HG03103 (cell line): Measurements from ENCODE around the gene CLMN.
"Not testable (repeated sequence)": the region's sequence is repeated elsewhere in the genome, so short reads cannot be mapped to it uniquely, and the experiment has no call there.

Source experiments
- ATAC-seq: cut with Tn5 transposase; IDR thresholded peaks from one replicate; pipeline ENCODE4 v1.9.1; 2021; ENCODE audit warnings: low read depth; ENCODE audit not compliant: unreplicated experiment

Gene CLMN

DNA sequence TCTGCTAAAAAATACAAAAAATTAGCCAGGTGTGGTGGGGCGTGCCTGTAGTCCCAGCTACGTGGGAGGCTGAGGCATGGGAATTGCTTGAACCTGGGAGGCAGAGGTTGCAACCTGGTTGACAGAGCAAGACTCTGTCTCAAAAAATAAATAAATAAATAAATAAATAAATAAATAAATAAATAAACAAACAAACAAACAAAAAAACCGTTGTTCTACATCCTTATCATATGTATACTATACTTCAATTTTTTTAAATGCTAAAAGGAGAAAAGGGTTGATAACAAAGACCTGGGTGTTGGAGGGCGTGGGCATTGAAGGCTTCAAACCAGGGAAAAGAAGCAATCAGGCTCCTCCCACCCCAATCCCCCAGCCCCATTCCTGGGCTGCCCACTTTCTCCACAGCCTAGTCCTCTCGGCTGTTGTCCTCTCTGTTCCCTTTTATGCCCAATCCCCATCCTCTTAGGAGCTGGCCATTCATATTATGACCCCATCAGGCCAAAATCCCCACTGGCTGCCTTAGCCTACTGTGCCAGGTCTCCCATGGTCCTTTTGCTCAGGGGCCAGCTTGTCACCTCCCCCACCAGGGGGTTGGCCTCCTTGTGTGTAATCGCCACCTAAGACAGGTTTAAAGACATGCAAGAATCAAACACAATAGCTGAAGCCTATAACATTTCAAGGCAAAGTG lies 30.2 kb downstream of the CLMN start:
- ATAC-seq: no peak

DNA sequence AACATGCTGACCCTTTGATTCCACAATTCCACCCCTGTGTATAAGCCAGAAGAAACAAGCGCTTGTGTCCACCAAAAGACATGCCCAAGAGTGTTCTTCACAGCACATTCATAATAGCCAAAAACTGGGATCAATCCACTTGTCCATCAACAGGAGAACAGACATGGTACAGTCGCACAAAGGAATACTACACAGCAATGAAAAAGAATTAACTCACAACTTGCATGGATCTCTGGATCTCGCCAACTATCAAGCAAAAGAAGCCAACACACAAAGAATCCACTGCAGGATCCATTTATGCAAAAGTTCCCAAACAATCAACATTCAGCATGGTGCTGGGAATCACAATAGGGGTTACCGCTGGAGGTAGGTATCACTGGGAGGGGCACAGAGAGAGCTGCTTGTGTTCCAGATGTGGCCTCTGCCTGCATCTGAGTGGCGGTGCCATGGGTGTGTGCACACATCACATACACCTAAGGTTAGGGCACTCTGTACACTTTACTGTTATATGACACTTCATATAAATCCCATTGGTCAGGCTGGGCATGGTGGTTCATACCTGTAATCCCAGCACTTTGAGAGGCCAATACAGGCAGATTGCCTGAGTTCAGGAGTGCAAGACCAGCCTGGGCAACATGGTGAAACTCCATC lies 30.9 kb downstream of the CLMN start:
- no peak for ATAC-seq

DNA sequence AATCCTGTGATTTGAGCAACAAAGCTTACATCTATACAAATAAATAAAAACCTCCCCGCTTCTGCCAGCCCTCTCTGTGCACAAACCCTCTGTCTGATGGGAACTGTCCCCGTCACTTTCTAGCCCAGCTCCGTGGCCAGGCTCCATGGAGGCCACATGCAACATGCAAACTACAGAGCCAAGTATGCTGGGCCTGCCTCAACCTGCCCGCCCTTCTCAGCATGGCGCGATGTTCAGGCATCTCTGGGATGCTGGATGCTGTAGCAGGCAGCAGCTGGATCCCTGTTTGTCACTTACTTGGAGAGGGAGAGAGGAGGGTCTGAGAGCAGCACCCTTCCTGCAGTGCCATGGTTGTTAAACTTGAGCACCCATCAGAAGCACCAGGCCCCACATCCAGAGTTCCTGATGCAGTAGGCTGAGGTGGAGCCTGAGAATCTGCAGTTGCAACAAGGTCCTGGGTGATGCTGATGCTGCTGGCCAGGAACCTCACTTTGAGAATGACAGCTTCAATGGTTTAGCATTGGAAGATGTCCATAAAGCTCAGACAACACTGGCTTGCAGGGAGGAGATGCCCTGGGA lies 32.4 kb downstream of the CLMN start:
- no peak for ATAC-seq

DNA sequence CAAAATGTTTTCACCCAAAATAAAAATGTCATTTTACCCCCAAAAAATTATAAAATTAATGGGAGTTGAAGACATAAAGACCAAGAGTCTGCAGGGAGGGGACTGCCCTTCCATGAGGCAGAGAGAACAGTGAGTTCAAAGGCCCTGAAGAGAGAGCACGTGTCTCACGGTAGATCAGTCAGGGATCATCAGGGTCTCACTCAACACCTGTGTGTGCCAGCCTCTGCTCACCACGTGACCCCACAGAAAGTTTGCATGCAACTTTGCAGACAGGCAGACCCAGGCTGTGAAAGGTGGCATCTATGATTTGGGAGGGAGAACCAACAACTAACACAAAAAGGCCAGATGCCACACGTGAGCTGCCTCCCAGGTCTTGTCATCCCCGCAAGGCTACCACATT lies 33.1 kb downstream of the CLMN start:
- no peak for ATAC-seq

DNA sequence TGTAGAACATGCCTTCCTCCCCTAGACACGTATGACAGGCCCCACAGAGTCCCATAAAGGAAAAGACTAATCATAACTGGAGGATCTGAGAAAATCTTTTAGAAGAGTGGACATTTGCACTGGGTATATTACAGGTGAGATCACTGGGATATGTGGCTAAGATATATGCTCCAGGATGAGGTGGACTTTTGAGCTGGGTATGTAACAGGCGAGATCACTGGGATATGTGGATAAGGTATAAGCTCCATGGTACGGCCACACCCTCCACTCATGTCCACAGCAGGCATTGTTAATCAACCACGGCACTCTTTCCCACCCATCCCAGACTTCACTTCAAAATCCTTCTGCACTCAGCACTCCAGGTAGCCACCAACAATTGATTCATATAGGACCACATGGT lies 34.1 kb downstream of the CLMN start:
- no peak for ATAC-seq

DNA sequence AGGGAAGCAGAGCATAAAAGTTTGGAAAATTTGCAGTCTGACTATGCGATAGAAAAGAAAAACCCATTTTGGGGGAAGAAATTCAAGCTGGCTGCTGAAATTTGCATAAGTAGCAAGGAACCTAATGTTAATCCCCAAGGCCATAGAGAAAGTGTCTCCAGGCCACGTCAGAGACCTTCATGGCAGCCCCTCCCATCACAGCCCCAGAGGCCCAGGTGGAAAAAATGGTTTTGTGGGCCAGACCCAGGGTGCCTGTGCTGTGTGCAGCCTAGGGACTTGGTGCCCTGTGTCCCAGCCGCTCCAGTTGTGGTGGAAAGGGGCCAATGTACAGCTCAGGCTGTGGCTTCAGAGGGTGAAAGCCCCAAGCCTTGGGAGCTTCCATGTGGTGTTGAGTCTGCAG lies 35.9 kb downstream of the CLMN start:
- ATAC-seq: not testable (repeated sequence)

DNA sequence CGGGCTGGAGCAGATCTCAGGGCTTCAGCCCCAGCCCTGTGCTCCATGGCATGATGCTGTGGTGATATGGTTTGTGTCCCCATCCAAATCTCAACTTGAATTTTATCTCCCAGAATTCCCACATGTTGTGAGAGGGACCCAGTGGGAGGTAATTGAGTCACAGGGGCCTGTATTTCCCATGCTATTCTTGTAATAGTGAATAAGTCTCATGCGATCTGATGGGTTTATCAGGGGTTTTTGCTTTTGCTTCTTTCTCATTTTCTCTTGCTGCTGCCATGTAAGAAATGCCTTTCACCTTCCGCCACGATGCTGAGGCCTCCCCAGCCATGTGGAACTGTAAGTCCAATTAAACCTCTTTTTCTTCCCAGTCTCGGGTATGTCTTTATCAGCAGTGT lies 36.7 kb downstream of the CLMN start:
- not testable (repeated sequence) for ATAC-seq

DNA sequence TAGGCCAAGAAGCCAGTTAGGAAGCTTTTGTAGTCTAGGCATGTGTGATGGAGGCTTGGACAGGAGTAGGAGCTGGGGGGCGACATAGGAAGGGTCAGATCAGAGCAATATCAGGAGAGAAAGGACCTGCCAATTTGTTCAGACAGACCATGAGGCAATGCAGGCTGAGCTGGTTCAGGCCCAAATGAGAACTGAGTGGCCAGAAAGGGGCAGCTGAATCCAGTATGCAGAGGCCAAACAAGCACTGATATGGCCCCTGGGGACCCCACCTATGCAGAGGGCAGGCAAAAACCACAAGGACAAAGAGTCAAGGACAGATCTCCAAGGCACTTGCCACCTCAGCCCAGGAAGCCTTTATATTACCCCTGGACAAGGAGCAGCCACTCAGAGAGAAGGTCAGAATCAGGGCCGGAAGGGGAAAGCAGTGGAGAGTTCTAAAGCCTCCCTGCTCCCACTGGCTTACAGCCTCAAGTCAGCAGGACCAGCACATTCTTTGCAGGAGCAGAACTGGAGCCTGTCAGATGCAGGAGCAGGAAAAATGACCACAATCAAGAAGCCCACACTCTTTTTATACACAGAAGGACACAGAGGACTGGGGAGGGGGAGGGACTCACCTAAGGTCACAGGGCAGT lies 37.2 kb downstream of the CLMN start:
- ATAC-seq: no peak

DNA sequence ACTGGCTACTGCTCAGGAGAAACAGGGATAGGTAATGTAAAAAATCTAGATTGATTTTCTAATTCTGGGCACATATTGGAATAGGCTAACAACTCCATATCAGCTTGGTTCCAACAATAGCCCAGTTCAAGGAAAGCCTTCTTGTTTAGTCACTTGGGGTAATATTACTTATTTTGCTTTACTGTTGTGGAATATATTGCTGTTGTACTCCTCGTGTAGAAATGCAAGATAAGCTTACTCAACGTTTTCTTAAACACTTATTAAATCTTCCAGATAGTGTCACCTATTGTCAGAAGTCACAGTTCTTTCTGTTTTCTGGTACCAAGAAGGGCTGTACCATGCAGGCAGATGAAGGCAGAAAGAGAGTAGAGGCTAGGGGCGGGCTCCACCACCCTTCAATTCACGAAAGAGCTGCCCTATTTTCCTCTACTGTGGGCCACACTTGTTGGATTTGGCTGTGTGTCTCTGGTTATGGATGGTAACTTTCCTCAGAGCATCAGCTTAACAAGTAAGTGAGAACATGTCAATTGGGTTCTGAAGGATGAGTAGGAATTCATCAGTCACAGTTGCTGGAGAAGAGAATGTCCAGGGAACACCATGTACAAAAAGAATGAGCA lies 38.0 kb downstream of the CLMN start:
- ATAC-seq: no peak

DNA sequence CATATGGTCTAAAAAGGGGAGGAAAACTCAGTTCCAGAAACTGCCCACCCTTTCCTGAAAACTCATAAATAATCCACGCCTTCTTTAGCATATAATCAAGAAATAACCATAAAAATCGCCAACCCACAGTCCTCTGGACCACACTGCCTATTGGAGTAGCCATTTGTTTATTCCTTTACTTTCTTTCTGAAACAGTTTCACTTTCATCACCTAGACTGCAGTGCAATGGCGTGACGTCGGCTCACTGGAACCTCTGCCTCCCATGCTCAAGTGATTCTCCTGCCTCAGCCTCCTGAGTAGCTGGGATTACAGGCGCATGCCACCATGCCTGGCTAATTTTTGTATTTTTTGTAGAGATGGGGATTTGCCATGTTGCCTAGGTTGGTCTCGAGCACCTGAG lies 44.2 kb downstream of the CLMN start:
- ATAC-seq: no peak

DNA sequence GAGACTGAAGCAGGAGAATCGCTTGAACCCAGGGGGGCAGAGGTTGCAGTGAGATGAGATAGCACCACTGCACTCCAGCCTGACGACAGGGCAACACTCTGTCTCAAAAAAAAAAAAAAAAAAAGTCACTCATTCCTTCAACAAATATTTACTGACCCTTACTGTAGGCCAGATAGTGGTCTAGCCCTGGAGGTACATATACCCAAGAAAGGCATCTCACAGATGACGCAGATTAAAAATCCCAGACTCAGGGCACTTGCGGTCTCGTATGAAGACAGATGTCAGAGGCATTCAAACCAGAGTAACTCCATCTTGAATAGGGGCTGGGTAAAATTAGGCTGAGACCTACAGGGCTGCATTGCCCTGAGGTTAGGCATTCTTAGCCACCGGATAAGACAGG lies 44.8 kb downstream of the CLMN start:
- ATAC-seq: no peak

DNA sequence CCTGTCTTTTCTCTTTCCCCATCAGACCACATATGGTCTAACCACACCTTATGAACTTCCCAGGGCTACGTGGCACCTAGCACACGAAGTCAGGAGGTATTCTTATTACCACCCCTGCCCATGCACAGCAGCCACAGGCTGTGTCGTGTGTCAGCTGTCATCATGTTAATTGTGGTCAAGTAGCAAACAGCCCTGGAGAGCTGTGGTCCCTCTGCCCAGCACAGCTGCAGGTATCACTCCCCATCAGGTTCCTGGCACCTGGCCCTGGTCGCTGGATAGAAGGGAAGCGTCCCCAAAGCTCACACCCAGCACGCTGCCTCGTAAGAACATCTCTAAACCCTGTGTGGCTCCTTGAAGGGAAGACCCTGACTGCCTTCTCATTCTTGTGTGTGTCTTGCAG lies 45.4 kb downstream of the CLMN start:
- no peak for ATAC-seq

DNA sequence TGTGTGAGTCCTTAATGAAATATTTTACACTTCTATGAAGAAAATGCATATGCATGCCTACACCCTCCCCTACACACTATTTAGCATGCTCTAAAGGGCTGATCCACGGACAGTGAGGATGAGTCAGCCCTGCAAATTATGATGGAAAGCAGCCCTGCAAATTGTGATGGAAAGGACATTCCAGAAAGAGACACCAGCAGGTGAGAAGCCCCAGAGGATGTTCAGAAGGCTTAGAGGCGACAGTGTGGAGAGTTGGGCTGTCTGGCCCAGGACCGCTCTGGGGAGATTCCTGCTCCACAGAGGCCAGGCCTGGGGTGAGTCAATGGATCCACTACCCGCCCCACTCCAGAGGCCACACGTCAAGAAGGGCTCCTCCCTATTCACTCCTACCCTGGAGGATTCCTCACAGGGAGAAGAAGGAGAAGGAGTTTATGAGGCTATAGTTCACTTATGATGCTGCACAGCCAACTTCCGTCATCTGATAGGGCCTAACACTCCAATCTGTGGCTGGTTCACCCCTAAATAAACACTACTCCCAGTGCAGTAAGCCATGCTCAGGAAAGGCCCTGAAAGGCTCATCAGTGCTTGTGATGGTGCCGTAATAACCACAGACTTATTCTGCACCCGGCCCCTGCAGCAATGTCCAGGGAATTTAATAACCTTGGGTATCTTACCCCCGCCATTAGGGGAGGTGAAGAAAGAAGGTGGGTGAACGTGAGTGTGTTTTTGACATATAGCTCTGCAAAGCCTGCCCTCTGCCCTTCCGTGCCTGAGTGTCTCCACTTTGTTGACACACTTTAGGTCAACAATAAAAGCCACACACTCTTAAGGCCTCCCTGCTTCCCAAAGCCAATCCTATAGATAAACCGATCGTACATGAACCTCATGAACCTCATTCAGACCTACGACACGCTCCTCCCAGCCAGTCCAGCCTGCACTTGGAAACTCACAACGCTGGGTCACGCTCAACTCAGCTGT lies 46.4 kb downstream of the CLMN start:
- ATAC-seq: no peak

DNA sequence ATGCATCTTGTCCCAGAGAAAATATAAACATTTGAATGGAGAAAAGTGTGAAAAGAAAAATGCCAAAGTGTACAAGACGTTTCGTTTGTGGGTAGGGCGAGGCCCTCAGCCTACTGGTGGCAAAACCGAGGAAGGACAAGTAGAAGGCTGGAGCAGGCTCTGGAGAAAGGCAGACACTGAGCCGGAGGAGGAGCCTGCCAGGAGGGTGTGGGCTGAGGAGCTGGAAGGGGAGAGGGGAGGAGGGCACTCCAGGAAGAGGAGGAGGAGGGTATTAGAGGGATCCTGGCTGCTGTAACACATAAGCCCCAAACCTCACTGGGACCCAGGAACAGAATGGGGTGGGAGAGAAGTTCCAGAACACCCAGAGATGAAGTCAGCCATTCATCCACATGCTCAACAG lies 47.7 kb downstream of the CLMN start:
- no peak for ATAC-seq

DNA sequence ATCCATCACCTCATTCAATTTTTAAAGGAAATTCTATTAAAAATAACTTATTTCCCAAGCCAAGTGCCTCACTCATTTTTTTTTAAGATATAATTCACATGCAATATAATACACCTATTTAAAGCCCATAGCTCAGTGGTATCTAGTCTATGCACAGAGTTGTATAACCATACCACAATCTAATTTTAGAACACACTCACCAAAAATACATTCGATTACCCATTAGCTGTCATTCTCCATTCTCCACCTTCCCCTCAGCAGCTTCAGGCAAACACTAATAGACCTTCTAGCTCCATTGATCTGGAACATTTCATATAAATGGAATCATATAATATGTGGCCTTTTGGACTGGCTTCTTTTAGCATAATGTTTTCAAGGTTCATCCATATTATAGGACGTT lies 49.5 kb downstream of the CLMN start:
- ATAC-seq: no peak

DNA sequence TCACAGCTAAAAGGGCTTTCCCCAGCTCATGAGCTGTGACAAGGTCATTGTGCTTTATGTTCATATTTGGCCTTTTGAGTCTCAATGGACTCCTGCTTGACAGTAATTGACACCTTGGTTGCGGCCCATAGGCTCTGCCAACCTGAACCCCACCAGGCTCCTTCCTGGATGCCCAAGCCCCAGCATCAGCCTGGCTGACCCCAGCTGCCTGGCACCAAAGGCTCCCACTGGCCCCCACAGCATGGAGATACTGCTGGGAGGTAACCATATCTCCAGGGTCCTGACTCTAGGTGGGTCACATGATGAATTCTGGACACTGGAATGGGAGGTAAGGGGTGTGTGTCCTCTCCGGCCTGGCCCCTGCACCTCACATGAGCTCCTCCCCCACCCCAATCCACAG lies 50.2 kb downstream of the CLMN start:
- ATAC-seq: no peak

DNA sequence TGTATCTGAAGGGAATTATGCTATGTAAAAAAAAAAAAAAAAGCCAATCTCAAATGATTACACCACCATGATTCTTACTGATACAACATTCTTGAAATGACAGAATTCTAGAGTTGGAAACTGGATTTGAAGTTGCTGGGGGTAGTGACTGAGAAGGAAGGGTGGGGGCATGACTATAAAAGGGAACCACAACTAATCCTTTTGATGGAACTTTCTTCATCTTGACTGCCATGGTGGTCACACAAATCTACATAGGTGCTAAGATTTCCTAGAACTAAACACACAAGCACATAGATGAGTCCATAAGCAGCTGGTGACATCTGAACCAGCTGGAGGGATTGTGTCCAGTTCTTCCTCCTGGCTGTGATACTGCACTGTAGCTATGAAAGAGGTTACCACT lies 51.4 kb downstream of the CLMN start:
- no peak for ATAC-seq

DNA sequence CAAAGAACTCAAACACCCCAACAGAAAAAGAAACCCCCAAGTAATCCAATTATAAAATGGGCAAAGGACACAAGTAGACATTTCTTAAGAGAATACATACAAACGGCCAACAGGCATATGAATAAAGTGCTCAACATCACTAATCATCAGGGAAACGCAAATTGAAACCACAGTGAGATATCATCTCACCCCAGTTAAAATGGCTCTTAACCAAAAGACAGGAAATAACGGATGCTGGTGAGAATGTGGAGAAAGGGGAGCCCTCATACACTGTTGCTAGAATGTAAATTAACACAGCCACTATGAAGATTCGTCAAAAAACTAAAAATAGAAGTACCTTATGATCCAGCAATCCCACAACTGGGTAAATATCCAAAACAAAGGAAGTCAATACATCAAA lies 52.4 kb downstream of the CLMN start:
- no peak for ATAC-seq

DNA sequence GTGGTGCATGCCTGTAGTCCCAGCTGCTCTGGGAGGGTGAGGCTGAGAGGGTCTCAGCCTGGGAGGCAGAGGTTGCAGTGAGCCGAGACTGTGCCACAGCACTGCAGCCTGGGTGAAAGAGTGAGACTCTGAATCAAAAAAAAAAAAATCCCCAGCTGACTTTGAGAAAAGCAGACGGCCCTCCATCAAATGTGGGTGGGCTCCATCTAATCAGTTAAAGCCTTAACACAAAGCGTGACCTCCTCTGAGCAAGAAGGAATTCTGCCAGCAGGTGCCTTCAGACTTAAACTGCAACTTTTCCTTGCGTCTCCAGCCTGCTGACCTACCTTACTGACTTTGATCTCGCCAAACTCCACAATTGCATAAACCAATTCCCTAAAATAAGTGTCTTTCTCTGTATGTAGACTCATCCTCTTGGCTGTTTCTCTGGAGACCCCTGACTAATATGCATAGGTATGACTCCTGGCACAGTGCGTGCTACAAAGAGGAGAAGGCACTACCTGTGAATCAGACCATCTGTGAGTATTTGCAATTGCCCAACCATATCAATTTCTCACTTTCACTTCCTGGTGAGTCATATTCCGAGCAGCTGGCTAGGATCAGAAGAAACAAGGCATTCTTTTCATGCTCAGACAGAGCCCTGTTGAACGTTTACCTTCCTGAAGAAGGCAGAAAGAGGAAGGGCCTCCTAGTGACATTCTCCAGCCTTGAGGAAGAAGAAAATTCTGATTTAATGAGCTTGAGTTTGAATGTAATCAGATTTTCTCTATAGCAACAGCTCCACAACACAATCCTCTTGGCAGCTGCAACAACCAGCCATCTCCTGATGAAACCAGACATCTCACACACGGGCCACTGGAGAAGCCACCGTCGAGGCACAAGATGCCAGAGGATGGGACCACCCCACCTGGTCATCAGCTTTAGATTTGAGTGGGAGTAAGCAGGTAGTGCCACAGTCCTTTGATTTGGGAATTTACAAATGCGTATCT lies 54.3 kb downstream of the CLMN start:
- peak; percentile 93 for ATAC-seq
